ENCODE measurements around the gene CIDEA.

- TF ChIP-seq, protein P1, sequence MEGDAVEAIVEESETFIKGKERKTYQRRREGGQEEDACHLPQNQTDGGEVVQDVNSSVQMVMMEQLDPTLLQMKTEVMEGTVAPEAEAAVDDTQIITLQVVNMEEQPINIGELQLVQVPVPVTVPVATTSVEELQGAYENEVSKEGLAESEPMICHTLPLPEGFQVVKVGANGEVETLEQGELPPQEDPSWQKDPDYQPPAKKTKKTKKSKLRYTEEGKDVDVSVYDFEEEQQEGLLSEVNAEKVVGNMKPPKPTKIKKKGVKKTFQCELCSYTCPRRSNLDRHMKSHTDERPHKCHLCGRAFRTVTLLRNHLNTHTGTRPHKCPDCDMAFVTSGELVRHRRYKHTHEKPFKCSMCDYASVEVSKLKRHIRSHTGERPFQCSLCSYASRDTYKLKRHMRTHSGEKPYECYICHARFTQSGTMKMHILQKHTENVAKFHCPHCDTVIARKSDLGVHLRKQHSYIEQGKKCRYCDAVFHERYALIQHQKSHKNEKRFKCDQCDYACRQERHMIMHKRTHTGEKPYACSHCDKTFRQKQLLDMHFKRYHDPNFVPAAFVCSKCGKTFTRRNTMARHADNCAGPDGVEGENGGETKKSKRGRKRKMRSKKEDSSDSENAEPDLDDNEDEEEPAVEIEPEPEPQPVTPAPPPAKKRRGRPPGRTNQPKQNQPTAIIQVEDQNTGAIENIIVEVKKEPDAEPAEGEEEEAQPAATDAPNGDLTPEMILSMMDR (IDR thresholded peaks at IDR 0.05): no peak
- no peak for TF ChIP-seq ZFX (IDR thresholded peaks at IDR 0.05; ENCODE audit: borderline replicate concordance)
Observed at GRCh38 chr18:12274793-12275192, 20.6 kb downstream of the CIDEA start.
